Stimulated activated CD4-positive, alpha-beta T cell treated with anti-CD3 and anti-CD28 coated beads, Interleukin-1b, Interleukin-23, amount 100 ng/mL, for 4 hours (primary cell): ENCODE results near the gene SHISA6.
"Not testable (repeated sequence)": the region's sequence is repeated elsewhere in the genome, so short reads cannot be mapped to it uniquely, and the experiment has no call there.

Source experiments
- DNase-seq, 2 donors: peaks; one replicate each; pipeline ENCODE4 v3.0.0-alpha.2; 2020; ENCODE audit warnings: low read depth in 2 of 2

Gene SHISA6

DNA sequence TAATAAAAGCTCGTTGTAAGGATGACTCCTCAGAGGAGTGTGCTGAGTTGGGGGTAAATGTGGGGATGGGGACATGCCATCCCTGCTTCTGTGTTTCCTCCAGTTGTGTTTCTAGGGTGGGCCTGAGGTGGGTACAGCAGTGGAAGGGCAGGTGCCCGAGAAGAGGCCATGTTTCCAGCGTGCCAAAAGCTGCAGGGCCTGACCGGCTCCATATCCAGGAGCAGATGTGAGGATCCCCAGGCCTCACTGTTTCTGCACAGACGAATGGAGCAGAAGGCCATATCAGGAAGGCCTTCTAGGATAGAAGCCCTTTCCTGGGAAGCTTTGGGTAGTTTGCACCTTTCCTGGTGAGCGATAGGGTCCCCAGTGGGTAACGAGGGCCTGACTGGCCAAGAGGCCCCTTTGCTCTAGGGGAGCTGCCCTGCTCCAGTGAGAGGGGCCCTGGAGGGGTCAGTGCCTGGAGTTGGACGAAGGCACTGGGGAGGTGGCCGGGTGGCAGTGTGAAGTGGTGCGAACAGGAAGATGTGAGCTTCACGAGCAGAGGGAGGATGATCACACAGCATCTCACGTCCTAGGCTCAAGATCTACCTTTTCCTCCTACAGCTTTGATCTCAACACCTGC, 62.9 kb downstream of the SHISA6 start:
- DNase-seq: no peak

DNA sequence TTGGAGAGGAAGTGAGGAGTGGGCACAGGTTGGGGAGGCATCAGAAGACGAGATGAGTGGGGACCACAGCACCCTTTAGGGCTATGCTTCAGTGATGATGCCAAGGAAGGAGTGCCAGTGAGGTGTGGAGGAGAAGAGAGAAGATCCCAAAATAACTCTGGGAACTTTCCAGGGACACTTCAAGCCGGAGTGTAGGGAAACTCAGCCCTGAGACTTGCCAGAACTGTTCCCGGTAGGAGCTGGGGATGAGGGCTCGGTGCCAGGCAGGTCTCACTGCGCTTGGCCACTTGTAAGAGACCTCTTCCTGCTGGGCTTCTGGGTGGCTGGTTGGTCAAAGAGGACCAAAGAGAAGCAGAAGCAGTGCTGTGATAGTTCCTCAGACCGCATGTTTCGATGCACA, 63.6 kb downstream of the SHISA6 start:
- no peak for DNase-seq

DNA sequence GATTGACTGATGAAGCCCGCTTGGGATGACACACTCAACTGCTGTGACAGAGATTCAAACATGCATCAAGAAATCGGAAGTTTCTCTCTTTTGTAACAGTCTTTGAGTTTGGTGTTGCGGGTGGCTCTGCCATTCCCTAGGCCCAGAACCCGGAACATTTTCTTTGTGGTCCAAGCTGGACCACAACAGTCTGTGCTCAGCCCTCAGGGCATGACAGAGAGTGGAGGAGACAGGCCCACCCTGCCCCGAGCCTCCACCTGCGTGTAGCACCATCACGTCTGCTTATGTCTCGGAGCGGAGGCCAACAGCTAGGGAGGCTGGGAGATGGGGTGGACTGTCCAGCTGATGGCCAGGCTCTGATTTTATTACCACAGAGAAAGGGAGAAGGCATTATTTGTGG, 64.5 kb downstream of the SHISA6 start:
- DNase-seq: no peak

DNA sequence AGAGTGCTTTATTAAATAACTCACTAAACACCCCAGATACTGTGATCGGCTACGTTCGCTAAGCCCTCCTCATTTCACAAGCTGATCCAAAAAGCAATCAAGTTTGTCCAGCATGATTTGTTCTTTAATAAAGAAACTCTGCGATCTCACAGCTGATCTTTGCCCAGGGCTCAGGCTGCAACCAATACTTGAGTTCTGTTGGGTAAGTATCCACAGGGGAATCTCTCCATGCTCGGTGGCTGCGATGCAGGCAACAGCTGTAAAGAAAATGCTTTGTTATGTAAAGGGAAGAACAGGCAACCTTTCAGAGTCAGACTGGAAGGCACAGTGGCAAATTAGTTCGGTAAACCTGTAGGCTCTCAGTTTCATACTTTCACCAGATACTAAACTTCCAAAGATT, 67.5 kb downstream of the SHISA6 start:
- DNase-seq: no peak

DNA sequence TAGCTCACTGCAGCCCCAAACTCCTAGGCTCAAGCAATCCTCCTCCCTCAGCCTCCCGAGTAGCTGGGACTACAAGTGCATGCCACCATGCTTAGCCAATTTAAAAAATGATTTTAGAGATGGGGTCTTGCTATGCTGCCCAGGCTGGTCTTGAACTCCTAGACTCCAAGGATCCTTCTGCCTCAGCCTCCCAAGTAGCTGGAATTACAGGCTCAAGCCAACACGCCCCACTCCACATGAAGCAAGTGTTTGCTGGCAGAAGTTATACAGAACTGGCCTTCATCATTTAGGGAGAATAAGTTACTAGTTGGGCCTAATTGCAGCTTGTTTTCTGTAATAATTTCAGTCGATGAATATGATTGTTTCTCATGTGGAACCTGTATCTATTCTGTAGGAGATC, 68.0 kb downstream of the SHISA6 start:
- DNase-seq: no peak

DNA sequence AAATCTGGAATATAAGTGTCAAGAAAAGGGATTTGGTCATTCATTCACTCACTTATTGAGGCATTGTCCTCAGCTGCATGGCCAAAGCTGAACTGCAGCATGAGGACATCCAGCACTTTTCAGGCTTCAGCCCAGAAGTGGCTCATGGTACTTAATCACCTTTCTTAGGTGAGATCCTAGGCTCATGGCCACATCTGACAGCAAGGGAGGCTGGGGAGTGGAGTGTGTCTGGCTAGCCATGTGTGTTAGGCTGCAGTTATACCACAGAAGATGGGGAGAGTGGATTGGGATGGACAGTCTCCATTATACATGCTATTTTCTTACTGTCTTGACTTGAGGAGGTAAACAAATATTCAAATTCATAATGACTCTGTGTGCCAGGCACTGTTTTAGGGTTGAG, 68.8 kb downstream of the SHISA6 start:
- no peak for DNase-seq

DNA sequence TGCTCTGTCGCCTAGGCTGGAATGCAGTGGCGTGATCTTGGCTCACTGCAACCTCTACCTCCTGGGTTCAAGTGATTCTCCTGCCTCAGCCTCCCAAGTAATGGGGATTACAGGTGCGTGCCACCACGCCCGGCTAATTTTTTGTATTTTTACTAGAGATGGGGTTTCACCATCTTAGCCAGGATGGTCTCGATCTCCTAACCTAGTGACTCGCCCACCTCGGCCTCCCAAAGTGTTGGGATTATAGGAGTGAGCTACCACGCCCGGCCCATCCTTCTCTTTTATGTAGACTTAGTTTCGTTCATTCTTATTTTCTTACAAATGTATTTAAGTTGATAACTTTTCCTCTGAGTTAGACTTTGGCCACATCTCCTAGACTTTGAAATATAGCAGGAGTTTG, 75.4 kb downstream of the SHISA6 start:
- DNase-seq: not testable (repeated sequence)

DNA sequence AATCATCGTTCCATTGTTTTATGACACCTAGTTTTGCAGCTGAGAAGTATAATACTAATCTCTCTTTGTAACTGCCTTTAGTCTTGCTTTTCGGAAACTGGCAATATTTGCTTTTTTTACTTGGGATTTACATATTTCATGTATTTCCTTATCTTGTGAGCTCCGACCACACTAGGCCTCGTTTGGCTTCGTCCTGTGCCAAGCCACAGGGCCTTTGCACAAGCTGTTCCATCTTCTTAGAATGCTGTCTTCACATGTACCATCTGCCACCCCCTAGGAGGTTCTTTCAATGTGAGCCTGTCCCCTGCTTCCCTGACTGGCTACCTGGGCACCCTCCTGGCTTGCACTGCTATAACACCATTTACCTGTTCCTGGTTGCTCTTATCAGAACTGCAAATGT, 77.2 kb downstream of the SHISA6 start:
- DNase-seq: no peak

DNA sequence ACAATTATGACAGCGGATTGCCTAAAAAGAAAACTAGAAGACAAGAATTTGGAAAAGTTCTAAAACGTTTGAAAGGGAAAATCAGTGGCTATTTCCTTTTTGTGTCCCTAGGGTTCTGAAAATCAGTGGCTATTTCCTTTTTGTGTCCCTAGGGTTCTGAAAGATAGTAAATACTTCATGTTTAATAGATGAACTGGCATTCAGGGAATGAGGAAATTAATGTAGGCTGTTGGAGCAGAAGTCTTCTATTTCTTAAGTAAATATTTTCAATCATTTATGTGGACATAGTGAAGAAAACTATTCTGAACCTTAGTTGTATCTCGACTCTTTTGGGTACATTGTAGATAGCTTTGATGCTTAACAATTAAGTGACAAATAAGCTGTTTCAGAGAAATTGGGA, 78.9 kb downstream of the SHISA6 start:
- no peak for DNase-seq

DNA sequence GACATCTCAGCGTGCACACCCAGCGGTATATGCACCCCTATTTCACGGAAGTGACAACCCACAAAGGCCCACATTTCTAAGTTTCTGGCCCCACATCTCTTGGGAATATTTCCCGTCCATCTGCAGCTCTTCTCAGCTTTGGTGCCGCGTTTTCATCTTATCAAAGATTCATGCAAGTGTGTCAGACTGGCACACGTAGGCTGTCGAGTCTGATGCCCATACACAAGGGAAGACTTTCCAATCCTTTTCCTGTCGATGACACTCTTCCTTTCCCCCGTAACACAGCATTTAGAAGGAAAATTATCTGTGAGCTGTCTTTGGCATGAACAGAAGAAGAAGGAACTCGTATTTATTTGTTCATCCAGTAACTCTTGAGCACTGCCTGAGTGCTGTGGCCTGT, 83.0 kb downstream of the SHISA6 start:
- no peak for DNase-seq

DNA sequence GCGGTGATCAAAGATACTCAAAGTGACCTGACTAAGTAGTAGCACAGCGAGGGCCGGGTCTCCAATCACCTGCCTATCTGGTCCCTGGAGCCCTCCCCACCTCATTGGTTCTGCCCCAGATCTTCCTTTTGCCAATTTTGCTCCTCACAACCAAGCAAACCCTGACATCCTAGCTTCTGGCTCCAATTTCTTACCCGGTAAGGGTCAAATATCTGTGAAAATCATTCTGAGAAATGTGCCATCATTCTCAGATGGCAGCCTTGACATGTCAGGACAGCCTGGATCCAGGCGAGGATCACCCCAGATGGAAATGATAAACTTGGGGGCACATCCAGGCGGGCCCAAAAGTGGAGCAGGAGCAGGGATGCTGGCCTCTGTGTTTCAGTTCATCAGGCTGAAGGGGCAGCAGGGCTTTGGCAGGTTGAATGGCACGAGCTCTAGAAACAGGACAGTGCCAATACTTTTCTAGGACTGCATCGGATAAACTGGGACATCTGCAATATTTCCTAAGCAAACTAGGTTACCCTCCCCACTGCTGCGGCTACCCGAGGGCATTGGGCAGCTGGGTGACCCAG, 83.9 kb downstream of the SHISA6 start:
- DNase-seq: no peak

DNA sequence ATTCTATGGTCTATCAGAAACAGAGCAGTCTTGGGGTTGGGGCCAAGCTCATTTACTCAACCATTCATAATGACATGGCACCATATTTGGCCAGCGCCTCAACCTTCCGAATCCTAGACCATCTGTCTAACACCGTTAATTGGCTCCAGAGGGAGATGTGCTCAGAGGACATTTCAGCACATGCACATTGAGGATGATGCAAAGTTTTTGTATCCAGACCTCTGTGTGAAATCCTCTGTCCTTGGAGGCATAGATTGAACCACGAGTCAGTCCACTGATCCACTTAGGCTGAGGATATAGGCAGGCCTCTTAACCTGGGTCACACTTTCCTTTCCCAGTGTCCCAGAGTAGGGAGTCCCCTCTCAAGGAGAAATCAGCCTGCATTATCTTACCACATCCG, 85.5 kb downstream of the SHISA6 start:
- no peak for DNase-seq

DNA sequence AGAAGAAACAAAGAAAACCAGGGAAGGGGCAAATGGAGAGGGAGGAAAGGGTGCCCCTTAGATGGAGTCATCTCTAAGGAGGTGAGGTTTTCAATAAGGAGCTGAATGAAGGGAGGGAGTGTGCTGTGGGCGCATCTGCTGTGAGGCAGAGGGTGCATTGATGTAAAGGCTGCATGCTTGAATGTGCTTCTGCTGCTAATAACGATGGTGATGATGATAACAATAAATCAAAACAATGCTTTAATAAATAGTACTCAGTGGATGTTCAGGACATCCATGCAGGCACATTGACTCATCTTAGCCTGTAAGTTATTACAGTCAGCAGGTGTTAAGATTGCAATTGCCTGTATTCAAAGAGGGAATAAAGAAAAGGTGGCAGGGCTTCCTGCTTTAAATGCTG, 87.8 kb downstream of the SHISA6 start:
- no peak for DNase-seq

DNA sequence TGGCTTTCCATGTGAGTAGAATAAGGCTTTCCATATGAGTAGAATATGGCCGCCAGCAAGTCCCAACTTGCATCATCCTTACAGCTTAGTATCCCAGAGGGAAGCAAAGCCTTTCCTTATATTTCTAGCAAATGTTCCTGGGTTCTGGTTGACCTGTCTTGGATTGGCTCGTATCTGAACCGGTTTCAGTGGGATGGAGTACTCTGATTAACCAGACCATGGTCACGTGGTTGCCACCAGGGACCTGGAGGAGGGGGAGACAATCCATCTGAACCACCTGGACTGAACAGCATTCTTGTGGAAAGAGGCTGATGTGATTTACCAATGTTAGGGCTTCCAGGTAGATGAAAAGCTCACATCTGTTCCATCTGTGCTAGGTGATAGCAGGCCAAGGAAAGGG, 89.0 kb downstream of the SHISA6 start:
- no peak for DNase-seq

DNA sequence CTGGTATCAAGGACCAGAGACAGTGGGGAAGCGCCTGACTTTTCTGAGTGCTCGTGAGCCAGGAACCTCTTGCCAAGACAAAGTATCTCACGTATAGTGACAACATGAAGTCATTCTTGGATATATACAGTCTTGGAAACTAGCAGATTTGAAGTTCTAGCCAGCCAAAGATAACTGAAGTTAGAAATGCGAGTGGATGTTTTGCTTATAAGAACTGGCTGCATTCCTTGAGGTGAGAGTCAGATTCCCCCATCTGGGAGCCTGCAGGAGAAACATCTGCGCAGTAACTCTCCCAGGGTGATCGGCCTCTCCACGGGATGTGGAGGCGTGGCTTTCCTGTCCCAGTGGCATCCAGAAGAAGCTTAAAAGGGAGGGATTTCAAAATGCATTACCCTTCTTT, 89.8 kb downstream of the SHISA6 start:
- no peak for DNase-seq

DNA sequence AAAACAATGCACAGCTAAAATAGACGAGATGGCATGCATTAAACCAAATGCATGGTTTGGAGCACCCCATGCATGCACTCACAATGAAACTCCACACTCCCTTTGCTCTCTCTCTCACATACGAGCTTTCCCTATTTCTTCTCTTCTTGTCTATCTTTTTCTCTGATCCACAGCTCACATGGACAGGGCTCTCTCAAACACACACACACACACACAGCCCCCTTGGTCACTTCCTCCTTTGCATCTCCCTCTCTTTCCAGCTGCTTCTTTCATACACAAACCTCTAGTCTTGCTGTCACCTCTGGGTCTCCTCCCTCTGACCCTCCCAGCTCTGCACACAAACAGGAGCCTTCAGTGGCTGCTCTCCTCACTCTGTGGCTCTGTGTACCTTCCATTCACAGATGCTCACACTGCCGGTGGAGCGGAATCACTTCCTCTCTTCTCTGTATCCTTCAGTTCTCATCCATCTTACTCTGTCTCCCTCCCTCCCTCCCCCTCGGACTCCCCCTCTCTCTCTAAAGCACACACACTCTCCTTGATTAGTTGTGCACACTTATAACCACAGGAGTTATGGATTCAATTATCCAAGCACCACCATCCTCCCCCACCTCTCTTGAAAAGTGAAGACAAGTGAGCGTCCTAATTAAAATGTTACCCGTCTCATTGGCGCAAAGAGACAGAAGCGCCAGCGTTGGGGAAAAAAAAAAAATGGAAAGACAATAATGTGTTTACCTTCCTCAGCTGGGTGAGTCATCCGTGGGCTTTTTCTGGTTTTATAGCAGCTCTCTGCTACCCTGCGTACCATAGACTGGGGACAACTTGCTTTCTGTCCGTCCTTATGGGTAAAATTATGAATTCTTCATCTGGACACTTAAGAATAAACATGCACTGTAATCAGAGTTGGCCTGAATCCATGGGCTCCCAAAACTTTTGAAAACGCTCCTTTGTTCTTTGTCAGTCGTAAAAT, 90.8 kb downstream of the SHISA6 start:
- DNase-seq: no peak

DNA sequence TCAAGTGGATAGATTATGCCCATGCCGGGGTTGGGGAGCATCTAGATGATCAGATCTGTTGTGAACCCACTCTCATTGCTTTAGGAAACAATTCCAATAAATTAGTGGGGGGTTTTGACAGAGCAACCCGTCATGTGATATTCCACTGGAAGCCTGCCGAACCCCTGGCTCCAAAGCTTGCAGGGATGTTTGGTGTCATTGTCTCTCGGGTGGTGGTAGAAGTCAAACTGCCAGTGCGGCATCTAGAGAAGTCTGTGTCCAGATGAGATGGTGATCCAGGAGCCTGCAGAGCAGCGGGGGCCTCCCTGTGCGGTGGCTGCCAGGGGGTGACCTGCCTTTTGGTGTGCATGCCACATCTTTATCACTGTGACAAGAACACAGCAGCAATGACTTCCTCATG, 91.7 kb downstream of the SHISA6 start:
- no peak for DNase-seq

DNA sequence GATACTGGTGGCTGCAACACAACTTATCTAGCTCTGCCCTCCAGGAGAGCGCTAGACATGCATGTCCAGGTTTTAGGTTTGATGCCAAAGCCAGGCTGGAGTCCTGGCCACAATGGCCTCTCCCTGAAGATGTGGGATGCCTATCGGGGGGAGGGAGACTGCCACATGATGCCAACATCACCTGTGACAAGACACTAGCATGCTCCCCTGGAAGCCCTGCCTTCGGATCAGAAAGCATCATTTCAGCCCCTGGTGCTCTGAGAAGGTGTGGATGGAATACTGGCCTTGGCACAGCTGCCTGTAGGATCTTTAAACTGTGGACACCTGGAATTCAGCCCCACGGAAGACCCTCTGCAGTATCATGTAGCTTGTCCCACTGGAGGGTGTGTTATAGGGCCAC, 93.5 kb downstream of the SHISA6 start:
- no peak for DNase-seq

DNA sequence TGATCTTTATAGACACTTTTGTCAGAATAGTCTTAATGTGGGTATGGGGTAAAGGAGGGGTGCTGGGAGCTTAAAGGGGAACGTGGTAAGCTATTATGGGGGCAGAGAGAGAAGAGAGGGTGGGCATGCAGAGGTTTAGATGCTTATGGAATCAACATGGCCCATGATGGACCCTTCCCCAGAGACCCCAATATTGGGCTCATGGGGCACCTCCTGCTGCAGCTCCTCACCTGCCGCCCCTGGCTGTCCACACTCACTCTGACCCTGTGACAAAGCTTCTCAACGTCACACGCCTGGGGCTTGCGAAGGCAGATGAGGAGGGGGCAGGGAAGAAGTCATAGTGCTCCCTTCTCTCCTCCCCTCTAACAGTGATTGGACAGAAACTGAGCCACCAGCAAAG, 95.3 kb downstream of the SHISA6 start:
- DNase-seq: no peak

DNA sequence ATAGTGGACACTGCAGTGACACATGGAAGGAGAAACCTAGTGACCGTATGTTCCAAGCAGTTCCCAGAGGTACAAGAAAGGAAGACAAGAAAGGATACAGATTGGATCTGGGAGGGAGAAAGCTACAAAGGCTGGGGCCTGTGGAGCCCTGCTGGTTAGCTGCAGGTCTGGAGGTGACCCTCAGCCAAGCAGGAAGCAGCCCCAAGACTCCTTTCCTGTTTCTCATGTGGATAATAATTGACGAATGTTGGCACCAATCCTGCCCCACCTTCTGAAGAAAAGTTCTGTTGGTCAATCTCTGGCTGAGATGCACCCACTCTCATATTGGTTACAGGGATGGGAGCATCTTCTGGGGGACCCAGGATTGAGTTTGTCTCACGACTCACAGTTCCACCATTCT, 99.8 kb downstream of the SHISA6 start:
- no peak for DNase-seq

DNA sequence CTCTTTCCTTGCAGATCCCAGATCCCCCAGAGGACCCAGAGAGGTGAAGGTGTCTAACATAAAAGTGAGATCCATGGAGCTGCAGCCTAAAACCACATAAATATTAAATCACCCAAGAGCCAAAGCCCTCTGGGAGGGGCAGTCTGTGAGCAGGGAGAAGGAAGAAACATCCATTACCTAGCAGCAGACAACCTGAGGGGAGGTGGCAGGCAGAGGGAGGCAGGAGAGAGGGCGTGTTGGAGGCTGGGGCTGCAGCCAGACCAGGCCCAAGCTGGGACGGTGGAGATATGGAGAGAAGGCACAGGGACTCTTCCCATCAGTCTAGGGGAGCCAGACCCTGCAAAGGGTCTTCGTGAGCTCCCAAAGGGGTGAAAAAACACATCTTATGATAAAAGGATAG, 101.1 kb downstream of the SHISA6 start:
- no peak for DNase-seq

DNA sequence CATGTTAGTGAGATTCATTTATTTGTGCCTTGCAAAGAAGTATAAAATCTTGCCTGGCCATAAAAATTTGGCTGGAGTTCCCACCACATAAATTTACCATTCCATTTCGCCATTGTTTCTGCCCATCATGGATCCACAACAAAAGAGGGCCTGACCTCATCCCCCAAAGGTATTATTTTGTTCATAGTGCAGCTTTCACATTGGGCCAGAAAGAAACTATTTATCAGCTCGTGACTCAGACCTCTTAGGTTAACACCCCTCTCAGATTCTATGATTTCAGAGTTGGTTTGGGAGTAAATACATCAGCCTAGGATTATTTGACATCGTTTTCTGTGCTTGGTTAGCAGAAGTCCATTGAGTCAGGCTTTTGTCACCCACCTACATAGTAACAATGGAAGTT, 108.1 kb downstream of the SHISA6 start:
- DNase-seq: no peak

DNA sequence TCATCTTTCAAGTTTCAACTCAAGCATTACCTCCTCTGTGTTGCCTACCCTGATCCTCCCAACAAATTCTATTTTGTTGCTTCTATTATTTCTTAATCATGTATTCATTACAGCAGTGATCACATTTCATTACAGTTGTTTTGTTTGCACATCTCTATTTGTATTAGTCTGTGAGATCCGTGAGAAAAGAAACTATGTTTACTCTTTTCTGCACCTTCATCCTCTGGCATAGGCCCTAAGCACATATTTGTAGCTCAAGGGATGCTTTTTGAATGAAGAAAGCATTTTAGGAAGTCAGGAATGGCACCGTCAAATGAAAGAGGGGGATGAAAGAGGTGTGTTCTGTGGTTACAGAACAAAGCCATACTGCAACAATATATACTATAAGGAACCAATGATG, 110.5 kb downstream of the SHISA6 start:
- DNase-seq: no peak
